COLO668 (cell line): Measurements from ENCODE around the gene FAM222A.
A peak's percentile ranks its signal among the peaks of the same experiment; 100 is the strongest.

Experiments
- DNase-seq: peaks from one replicate; lab custom pipeline; 2025; ENCODE audit not compliant: unreplicated experiment; lab: John Stamatoyannopoulos, UW

The FAM222A gene

GRCh38 chr12:109737126-109737525, 23.5 kb downstream of the FAM222A start:
- DNase-seq = no peak

GRCh38 chr12:109737631-109738030, 24.0 kb downstream of the FAM222A start:
- DNase-seq = peak; percentile 36

- DNase-seq = no peak
Observed at GRCh38 chr12:109738209-109738608, 24.6 kb downstream of the FAM222A start.

- DNase-seq = no peak
Observed at GRCh38 chr12:109738878-109739665, 25.4 kb downstream of the FAM222A start.

GRCh38 chr12:109739747-109740693, 26.4 kb downstream of the FAM222A start:
- no peak for DNase-seq

- DNase-seq = no peak
Observed at GRCh38 chr12:109740694-109741245, 27.1 kb downstream of the FAM222A start.

GRCh38 chr12:109741286-109741969, 27.8 kb downstream of the FAM222A start:
- DNase-seq = no peak

GRCh38 chr12:109741970-109742703, 28.5 kb downstream of the FAM222A start:
- no peak for DNase-seq

- DNase-seq = no peak
Observed at GRCh38 chr12:109743076-109743910, 29.7 kb downstream of the FAM222A start.

GRCh38 chr12:109744026-109744425, 30.4 kb downstream of the FAM222A start:
- no peak for DNase-seq

GRCh38 chr12:109744986-109745942, 31.6 kb downstream of the FAM222A start:
- DNase-seq = peak; percentile 31

GRCh38 chr12:109752117-109753053, 38.8 kb downstream of the FAM222A start:
- DNase-seq = no peak

- DNase-seq = no peak
Observed at GRCh38 chr12:109753054-109753401, 39.4 kb downstream of the FAM222A start.

- no peak for DNase-seq
Observed at GRCh38 chr12:109753959-109754358, 40.3 kb downstream of the FAM222A start.

- DNase-seq = no peak
Observed at GRCh38 chr12:109756457-109756856, 42.8 kb downstream of the FAM222A start.

- DNase-seq = no peak
Observed at GRCh38 chr12:109757671-109758265, 44.1 kb downstream of the FAM222A start.
